KMS-11 (cell line): ENCODE measurements around the gene IFFO2.

Experiments used
- H2AFZ ChIP-seq: fragments of 200-600 bp; sonication (generic); 2 replicates; pipeline ENCODE4 v1.6.1; 2016; ENCODE audit warnings: antibody characterized with exemption, mixed run types, low read depth
- H3K27ac ChIP-seq: fragments of 200-600 bp; sonication (generic); 2 replicates; pipeline ENCODE4 v1.6.1; 2016; ENCODE audit warnings: mild to moderate bottlenecking, mixed run types
- H3K27me3 ChIP-seq: fragments of 200-600 bp; sonication (generic); 2 replicates; pipeline ENCODE4 v1.6.1; 2017; ENCODE audit warnings: mild to moderate bottlenecking, low read depth, mixed run types, moderate library complexity; ENCODE audit not compliant: insufficient read depth
- H3K36me3 ChIP-seq: fragments of 200-600 bp; sonication (generic); 2 replicates; pipeline ENCODE4 v1.6.1; 2017; ENCODE audit warnings: mild to moderate bottlenecking, mixed run types; ENCODE audit not compliant: insufficient read depth
- H3K4me1 ChIP-seq: fragments of 200-600 bp; sonication (generic); 2 replicates; pipeline ENCODE4 v1.6.1; 2016; ENCODE audit warnings: mild to moderate bottlenecking, low read depth, mixed run types; ENCODE audit not compliant: poor library complexity, severe bottlenecking
- H3K4me2 ChIP-seq: fragments of 200-600 bp; sonication (generic); 2 replicates; pipeline ENCODE4 v1.7.0; 2016; ENCODE audit warnings: mild to moderate bottlenecking, mixed run types
- H3K4me3 ChIP-seq: fragments of 200-600 bp; sonication (generic); IDR thresholded peaks from 2 replicates; pipeline ENCODE4 v1.6.1; 2017; ENCODE audit warnings: low read depth, low read length, mixed read lengths; ENCODE audit not compliant: insufficient read depth
- H3K79me2 ChIP-seq: fragments of 200-600 bp; sonication (generic); 2 replicates; pipeline ENCODE4 v1.6.1; 2016; ENCODE audit warnings: low read depth, mixed run types; ENCODE audit not compliant: insufficient read depth
- H3K9ac ChIP-seq: fragments of 200-600 bp; sonication (generic); 2 replicates; pipeline ENCODE4 v1.6.1; 2016; ENCODE audit warnings: mild to moderate bottlenecking, mixed run types
- H4K20me1 ChIP-seq: fragments of 200-600 bp; sonication (generic); 2 replicates; pipeline ENCODE4 v1.6.1; 2016; ENCODE audit warnings: mild to moderate bottlenecking, mixed run types; ENCODE audit not compliant: insufficient read depth
- CTCF ChIP-seq: fragments of 200-600 bp; sonication (generic); conservative IDR thresholded peaks from 2 replicates; pipeline ENCODE4 v1.6.1; 2017; ENCODE audit warnings: low read depth, mild to moderate bottlenecking, antibody characterized with exemption, low read length, moderate library complexity, mixed read lengths

Gene IFFO2

DNA sequence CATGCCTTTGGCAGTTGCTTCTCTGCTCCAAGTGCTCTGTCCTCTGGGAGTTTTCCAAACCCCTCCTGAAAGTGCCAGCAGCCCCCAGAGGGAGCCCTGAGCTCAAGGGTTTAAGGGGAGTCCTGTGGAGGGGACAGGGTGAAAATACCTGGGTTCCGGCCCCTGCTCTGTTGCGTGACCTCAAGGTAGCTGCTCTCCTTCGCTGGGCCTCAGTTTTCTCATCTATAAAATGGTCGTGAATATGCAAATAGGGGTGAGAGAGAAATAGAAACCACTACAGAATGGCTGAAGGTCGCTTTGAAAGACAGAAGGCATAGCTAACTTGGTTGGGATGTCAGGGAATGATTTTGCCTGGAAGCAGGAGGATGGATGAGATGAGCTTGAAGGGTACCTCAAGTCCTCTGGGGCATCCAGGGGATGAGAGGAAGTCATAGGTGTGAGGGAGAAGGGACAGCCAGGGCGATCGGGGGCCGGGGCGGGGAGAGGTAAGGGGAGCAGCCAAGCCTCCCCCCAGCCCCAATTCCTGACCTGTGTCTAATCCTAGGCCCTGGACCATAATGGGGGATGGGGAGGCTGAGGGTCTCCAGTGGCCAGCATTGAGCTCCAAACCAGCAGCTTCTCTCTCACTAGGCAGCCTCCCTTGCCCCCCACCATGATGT lies 12.4 kb downstream of the IFFO2 start:
- peaks cover 20% of the 10 kb centered on the region for H3K27me3 ChIP-seq
- H3K79me2 ChIP-seq = no peaks in the 10 kb centered on the region
- H3K4me1 ChIP-seq = no peaks in the 10 kb centered on the region
- no peak overlapping the region for H3K27ac ChIP-seq
- H4K20me1 ChIP-seq = no peaks in the 10 kb centered on the region
- no peaks in the 10 kb centered on the region for H3K36me3 ChIP-seq
- H2AFZ ChIP-seq = no peak overlapping the region
- no peak overlapping the region for H3K9ac ChIP-seq
- H3K4me3 ChIP-seq = no peak overlapping the region
- TF ChIP-seq CTCF = no peak
- H3K4me2 ChIP-seq = no peak overlapping the region

GRCh38 chr1:18943162-18943561 lies 13.3 kb downstream of the IFFO2 start:
- no peaks in the 10 kb centered on the region for H4K20me1 ChIP-seq
- H3K4me2 ChIP-seq = no peak overlapping the region
- no peak for TF ChIP-seq CTCF
- no peak overlapping the region for H3K9ac ChIP-seq
- no peaks in the 10 kb centered on the region for H3K4me1 ChIP-seq
- no peaks in the 10 kb centered on the region for H3K79me2 ChIP-seq
- H3K27ac ChIP-seq = no peak overlapping the region
- H2AFZ ChIP-seq = no peak overlapping the region
- peaks cover 18% of the 10 kb centered on the region for H3K27me3 ChIP-seq
- H3K36me3 ChIP-seq = no peaks in the 10 kb centered on the region
- H3K4me3 ChIP-seq = no peak overlapping the region

DNA sequence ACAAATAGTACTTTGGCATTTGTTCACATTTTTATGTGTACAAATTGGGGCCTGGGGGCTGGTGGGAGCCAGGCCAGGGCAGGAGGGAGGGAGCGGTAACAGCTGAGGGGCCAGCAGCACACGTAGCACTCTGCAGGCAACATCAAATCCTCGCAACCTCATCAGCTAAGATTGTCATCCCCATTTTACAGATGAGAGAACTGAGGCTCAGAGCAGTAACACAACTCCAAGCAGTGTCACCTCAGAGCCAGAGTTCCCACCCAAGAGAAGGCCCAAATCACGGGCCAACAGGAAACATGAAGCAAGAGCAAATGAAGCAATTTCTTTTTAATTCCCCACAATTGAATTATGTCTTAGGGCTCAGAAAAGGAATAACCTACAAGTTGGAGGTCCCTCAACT lies 14.1 kb downstream of the IFFO2 start:
- Histone ChIP-seq H3K9ac (no peak overlapping the region), H2AFZ (no peak overlapping the region), H3K27me3 (peaks cover 11% of the 10 kb centered on the region), H3K4me3 (no peak overlapping the region), H3K4me1 (no peaks in the 10 kb centered on the region), H3K4me2 (no peak overlapping the region), H4K20me1 (no peaks in the 10 kb centered on the region), H3K79me2 (no peaks in the 10 kb centered on the region), H3K36me3 (no peaks in the 10 kb centered on the region), H3K27ac (no peak overlapping the region)
- no peak for TF ChIP-seq CTCF

- H3K4me2 ChIP-seq = no peak overlapping the region
- H2AFZ ChIP-seq = no peak overlapping the region
- no peaks in the 10 kb centered on the region for H3K79me2 ChIP-seq
- H3K27me3 ChIP-seq = peaks cover 9% of the 10 kb centered on the region
- no peaks in the 10 kb centered on the region for H3K4me1 ChIP-seq
- TF ChIP-seq CTCF = no peak
- H3K4me3 ChIP-seq = no peak overlapping the region
- H3K9ac ChIP-seq = no peak overlapping the region
- no peaks in the 10 kb centered on the region for H4K20me1 ChIP-seq
- H3K27ac ChIP-seq = no peak overlapping the region
- no peaks in the 10 kb centered on the region for H3K36me3 ChIP-seq
Measured at GRCh38 chr1:18941221-18942141, 15.0 kb downstream of the IFFO2 start.
